Osteocyte (in vitro differentiated cells): ENCODE measurements around the gene SMAD3. TPM values are rescaled to one million over a fixed set of nuclear protein-coding genes. Genes with fewer than 3 reads are reported as not detected.

ENCODE experiments used
- DNase-seq: peaks from one replicate; pipeline ENCODE4 v3.0.0; 2021; ENCODE audit warnings: mixed read lengths; ENCODE audit not compliant: unreplicated experiment; ENCODE audit errors: extremely low spot score
- H3K27ac Mint-ChIP-seq: one replicate; pipeline ENCODE4 v1.8.0; 2021; ENCODE audit warnings: mild to moderate bottlenecking, mixed read lengths; ENCODE audit not compliant: unreplicated experiment
- H3K27me3 Mint-ChIP-seq: one replicate; pipeline ENCODE4 v1.8.0; 2021; ENCODE audit warnings: mixed read lengths; ENCODE audit not compliant: unreplicated experiment
- H3K36me3 Mint-ChIP-seq: one replicate; pipeline ENCODE4 v1.8.0; 2021; ENCODE audit warnings: mixed read lengths; ENCODE audit not compliant: unreplicated experiment
- H3K4me1 Mint-ChIP-seq: one replicate; pipeline ENCODE4 v1.8.0; 2021; ENCODE audit warnings: mixed read lengths; ENCODE audit not compliant: unreplicated experiment
- H3K4me3 Mint-ChIP-seq: one replicate; pipeline ENCODE4 v1.8.0; 2021; ENCODE audit warnings: mild to moderate bottlenecking, moderate library complexity, mixed read lengths; ENCODE audit not compliant: unreplicated experiment
- H3K9me3 Mint-ChIP-seq: one replicate; pipeline ENCODE4 v1.8.0; 2021; ENCODE audit warnings: mixed read lengths; ENCODE audit not compliant: unreplicated experiment
- total RNA-seq: library from RNA; stranded (reverse); gene quantifications from 2 replicates; pipeline ENCODE4 v1.2.1, GENCODE V29; 2021
- TF ChIP-seq, protein P1 (sequence below): fragments of 200-600 bp; sonication (generic); IDR thresholded peaks from 2 replicates; pipeline ENCODE4 v1.5.0; 2021; ENCODE audit warnings: antibody characterized with exemption, mild to moderate bottlenecking, moderate library complexity

Gene SMAD3
- total RNA-seq, 1 donor from 2014 or later: 39.7 TPM

DNA sequence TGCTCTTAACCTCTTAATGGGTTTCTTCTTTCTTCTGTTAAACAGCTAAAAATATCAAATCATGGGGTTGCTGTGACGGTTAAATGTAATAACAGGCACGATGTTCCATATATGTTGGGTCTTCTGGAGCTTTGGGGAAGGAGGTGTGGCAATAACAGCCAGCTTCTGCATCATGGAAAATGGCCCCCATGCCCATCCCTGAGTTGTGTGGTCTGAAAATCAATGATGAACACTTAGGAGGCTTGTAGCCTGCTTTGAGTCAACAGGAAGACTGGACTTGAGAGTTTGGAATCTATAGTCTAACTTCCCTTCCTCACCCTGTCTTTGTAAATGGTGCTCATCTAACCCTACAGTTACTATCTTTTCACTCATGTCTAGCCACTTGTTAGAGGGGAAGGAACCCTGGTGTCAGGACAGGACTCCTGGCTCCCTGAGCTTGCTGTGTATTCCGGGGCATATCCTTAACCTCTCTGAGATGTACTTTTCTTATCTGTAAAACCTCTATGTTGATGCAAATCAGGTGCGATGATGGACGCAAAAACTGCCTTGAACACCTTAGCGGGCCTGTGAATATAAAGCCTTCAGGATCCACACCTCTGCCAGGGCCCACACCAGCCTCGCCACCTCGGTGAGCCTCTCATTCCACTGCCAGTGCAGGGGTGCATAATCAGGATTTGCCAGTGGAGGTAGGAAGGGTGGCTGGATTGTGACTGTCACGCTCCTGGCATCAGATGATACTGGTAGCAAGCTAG lies 27.5 kb downstream of the SMAD3 start:
- Mint-ChIP-seq H3K4me3 (no peak overlapping the region), H3K36me3 (peaks cover 5% of the 10 kb centered on the region), H3K27me3 (no peaks in the 10 kb centered on the region), H3K9me3 (no peaks in the 10 kb centered on the region), H3K4me1 (peaks cover 56% of the 10 kb centered on the region), H3K27ac (no peak overlapping the region)
- DNase-seq: no peak
- TF ChIP-seq, protein P1, sequence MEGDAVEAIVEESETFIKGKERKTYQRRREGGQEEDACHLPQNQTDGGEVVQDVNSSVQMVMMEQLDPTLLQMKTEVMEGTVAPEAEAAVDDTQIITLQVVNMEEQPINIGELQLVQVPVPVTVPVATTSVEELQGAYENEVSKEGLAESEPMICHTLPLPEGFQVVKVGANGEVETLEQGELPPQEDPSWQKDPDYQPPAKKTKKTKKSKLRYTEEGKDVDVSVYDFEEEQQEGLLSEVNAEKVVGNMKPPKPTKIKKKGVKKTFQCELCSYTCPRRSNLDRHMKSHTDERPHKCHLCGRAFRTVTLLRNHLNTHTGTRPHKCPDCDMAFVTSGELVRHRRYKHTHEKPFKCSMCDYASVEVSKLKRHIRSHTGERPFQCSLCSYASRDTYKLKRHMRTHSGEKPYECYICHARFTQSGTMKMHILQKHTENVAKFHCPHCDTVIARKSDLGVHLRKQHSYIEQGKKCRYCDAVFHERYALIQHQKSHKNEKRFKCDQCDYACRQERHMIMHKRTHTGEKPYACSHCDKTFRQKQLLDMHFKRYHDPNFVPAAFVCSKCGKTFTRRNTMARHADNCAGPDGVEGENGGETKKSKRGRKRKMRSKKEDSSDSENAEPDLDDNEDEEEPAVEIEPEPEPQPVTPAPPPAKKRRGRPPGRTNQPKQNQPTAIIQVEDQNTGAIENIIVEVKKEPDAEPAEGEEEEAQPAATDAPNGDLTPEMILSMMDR: no peak

DNA sequence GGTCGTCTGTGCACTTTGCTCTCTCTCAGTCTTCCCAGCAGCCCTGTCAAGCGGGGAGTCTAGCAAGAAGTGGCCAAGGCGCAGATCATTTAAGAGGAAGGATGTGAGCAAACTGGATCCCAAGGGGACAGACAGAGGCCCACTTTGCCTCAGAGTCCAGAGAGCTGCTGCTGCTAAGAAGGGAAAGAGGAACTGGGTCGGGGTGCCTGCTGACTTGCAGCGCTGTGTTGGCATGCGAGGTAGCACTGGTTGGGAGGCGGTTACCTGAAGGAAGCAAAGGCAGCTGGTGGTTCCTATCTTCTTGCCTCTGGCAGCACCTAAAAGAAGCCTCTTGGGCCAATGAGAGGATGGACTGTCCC lies 28.1 kb downstream of the SMAD3 start:
- no peak for DNase-seq
- Mint-ChIP-seq H3K27ac (no peak overlapping the region), H3K36me3 (peaks cover 5% of the 10 kb centered on the region), H3K4me1 (peaks cover 57% of the 10 kb centered on the region), H3K4me3 (no peak overlapping the region), H3K9me3 (no peaks in the 10 kb centered on the region), H3K27me3 (no peaks in the 10 kb centered on the region)
- TF ChIP-seq, protein P1: no peak

DNA sequence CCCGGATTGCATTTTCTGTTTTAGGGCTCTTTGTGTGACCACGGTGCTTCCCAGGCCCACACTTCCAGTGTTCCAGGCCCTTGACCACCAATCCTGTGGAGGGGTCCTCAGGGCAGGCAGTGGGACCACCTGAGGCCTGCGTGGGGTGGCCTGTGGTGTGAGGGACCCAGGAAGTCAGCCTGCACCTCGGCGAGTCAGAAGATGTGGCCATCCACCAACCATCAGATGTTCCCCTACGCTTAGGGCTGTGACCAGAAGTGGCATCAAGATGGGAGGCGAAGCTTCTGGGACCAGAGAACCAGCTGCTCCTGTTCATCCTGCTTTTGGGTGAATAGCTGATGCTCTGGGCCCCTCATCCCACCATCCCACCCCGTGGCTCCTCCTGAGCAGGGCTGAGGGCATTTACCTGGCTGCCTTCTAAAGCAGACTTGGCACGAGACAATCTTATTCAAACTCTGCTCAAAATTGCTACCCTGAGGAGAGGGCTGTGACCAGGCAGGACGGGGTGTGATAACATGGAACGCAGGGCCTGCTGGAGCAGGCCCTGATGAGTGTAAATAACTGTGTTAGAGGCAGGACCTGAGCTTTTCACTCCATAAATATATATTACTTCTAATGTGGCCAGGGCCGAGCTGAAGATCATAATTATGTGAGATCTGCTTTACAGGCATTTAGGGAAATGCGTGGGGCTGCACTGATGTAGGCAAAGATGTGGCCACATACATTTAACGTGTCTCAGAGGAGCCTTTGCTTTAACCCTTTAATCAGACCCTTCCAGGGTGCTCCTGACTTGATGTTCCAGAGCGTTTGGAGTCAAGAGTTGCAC lies 28.8 kb downstream of the SMAD3 start:
- TF ChIP-seq, protein P1: no peak
- no peak for DNase-seq
- Mint-ChIP-seq H3K4me1 (peaks cover 58% of the 10 kb centered on the region), H3K36me3 (peaks cover 5% of the 10 kb centered on the region), H3K27me3 (no peaks in the 10 kb centered on the region), H3K4me3 (no peak overlapping the region), H3K9me3 (no peaks in the 10 kb centered on the region), H3K27ac (no peak overlapping the region)

DNA sequence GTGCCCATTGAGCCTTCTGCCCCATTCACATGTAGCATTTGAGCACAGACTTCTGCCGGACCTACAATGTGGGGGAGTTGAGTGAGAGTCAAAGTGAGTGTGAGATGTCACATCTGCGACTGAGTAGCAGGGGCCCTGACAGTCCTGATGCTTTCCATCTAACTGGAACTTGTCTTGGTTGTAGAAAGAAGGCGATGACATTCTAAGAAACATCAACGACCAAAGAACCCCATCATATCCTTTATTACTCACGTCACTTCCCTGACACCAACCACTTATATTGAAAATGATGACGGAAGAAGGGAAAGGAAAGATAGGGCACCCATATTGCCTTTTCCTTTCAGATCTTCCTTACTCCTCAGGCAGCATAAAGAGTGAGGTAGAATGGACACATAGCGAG lies 30.5 kb downstream of the SMAD3 start:
- TF ChIP-seq, protein P1: no peak
- H3K27ac Mint-ChIP-seq: no peak overlapping the region
- H3K9me3 Mint-ChIP-seq: no peaks in the 10 kb centered on the region
- no peaks in the 10 kb centered on the region for H3K27me3 Mint-ChIP-seq
- DNase-seq: no peak
- peaks cover 52% of the 10 kb centered on the region for H3K4me1 Mint-ChIP-seq
- H3K4me3 Mint-ChIP-seq: no peak overlapping the region
- peaks cover 5% of the 10 kb centered on the region for H3K36me3 Mint-ChIP-seq

DNA sequence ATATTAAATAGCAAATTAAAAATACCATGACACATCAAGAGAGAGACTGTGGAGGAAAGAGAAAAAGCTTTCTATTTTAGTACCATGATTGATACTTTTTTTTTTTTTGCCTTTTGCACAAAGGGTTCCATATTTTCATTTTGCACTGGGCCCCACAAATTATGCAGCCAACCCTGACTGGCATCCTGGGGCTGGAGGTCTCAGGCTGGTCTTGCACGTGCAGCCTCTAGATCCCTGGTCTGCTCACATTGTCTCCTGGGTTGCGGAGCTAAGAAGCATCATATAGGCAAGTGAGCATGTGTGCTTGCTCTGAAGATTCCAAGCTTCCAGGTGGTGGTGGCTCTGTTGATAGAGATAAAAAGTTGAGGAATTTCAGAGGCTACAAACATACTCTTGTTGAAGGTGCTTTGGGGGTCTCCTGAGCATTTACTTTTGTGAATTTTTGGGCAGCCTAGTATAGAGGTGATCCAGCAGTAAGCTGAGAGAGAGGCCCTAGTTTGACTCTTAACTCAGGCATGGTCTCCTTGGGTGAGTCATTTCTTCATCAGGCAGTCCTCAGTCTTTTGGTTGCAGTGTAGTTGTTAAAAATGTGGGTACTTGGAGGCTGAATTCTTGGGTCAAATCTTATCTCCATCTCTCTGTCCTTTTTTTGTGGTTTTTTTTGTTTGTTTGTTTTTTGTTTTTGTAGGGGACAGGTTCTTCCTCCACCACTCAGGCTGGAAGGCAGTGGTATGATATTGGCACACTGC lies 31.3 kb downstream of the SMAD3 start:
- Mint-ChIP-seq H3K4me3 (no peak overlapping the region), H3K27ac (peak overlapping the region; percentile 90), H3K4me1 (peaks cover 45% of the 10 kb centered on the region), H3K36me3 (peaks cover 5% of the 10 kb centered on the region), H3K27me3 (no peaks in the 10 kb centered on the region), H3K9me3 (no peaks in the 10 kb centered on the region)
- TF ChIP-seq, protein P1: no peak
- no peak for DNase-seq
